Measurements from ENCODE around the gene ZFAND2A.
"Not testable (repeated sequence)": the region's sequence is repeated elsewhere in the genome, so short reads cannot be mapped to it uniquely, and the experiment has no call there.

Gene ZFAND2A

DNA sequence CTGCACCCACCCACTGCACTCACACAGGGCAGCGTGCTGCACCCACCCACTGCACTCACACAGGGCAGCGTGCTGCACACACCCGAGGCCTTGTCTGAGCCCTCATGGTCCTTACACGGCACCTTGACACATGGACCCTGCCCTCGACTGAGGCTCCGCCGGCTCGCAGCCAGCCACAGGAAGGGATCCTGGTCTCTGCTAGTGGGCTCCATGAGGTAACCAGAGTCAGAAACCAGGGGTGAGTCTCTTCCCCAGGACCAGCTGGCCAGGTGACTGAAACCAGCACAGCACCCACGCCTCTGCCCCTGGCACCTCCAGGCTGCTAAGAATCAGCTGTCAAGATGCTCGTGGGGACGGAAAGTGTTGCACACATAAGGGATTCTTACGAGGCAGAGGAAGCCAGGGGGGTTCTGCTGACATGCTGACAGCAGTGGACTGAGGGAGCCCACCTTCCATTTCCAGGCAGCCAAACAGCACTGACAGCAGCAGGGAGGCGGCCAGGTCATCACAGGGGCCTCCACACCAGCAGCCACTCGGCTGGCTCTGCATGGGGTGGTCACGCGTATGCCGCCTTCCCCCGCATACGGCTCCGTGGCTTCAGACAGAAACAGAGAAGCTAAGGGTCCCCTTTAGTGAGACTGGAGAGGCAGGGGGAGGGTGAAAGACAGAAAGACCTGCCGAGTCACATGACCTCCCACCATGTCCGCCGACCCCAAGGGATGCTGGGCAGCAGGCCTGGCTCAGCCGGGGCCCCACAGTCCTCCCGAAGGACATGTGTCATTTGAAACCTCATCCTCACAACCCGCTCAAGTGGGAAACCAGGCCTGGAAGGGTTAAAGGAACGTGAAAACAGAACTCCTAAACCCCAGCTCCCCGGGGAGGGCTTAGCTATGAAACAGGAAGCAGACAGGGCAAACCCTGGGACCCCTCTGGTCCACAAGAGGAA is 37.8 kb downstream of the ZFAND2A start:
- no peak for DNase-seq

DNA sequence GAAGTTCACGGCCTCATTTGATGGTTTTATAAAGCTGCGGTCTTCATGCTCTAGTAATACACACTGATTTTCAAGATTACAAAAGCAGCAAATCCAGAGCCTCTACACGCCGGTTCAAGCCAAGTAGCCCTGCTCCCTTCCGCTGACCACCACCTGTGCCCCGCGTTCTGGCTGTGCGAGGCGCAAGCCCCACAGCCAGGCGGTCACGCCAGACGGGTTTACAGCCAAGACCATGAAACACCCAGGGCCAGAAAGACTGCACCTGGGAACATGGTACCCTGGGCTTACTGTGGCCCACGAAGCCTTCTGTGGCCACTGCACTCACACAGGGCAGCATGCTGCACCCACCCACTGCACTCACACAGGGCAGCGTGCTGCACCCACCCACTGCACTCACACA is 38.5 kb downstream of the ZFAND2A start:
- no peak for DNase-seq

DNA sequence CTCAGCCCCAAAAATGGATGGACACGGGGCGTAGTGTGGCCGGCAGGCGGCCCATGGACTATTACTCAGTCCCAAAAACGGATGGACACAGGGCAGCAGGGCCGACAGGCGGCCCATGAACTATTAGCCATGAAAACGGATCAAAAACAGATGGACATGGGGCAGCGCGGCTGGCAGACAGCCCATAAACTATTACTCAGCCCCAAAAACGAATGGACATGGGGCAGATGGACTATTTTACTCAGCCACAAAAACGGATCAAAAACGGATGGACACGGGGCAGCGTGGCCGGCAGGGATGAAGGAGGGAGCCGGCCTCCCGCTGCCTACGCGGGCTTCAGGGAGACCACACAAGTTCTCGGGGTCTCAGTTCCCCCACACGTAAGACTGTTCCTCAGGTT is 39.2 kb downstream of the ZFAND2A start:
- DNase-seq = no peak

DNA sequence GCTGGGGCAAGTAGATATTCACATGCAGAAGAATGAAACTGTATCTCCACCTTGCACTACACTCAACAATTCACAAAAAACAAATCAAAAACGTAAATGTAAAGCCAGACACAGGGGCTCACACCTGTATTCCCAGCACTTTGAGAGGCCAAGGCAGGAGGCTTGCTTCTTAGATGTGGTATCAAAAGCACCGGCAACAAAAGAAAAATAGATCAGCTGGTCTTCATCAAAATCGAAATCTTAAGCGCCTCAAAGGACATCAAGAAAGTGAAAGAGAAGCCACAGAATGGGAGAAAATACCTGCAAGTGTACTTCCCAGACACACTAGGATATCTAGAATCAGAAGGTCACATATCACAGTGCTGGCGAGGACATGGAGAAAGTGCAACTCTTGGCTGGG is 40.8 kb downstream of the ZFAND2A start:
- no peak for DNase-seq

DNA sequence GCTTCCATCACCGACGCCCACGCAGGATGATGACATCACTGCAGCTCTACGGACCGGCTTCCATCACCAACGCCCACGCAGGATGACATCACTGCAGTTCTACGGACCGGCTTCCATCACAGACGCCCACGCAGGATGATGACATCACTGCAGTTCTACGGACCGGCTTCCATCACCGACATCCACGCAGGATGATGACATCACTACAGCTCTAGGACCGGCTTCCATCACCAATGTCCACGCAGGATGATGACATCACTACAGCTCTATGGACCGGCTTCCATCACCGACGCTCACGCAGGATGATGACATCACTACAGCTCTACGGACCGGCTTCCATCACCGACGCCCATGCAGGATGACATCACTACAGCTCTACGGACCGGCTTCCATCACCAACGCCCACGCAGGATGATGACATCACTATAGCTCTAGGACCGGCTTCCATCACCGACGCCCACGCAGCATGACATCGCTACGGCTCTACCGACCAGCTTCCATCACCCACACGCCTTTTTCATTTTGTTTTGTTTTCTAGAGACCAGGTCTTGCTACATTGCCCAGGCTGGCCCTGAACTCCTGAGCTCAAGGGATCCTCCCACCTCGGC is 42.6 kb downstream of the ZFAND2A start:
- no peak for DNase-seq

GRCh38 chr7:1116383-1117008 is 43.5 kb downstream of the ZFAND2A start:
- DNase-seq = not testable (repeated sequence)

DNA sequence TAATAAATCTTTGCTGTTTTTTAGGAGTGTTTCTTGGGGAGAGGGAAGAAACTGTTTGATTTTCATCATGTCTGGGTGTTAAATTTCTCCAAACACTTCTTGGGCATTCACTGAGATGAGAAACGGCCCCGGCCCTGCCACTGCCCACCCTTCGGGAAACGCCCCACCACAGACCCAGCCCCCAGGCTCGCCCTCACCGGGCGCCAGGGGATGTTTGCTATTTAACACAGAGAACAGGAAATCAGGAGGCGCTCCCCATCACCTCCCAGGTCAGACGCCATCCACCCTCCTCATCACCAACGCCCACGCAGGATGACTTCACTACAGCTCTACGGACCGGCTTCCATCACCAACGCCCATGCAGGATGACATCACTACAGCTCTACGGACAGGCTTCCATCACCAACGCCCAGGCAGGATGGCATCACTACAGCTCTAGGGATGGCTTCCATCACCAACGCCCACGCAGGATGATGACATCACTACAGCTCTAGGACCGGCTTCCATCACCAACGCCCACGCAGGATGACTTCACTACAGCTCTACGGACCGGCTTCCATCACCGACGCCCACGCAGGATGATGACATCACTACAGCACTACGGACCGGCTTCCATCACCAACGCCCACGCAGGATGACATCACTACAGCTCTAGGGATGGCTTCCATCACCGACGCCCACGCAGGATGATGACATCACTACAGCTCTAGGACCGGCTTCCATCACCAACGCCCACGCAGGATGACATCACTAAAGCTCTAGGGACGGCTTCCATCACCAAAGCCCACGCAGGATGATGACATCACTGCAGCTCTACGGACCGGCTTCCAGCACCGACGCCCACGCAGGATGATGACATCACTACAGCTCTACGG is 44.6 kb downstream of the ZFAND2A start:
- not testable (repeated sequence) for DNase-seq

DNA sequence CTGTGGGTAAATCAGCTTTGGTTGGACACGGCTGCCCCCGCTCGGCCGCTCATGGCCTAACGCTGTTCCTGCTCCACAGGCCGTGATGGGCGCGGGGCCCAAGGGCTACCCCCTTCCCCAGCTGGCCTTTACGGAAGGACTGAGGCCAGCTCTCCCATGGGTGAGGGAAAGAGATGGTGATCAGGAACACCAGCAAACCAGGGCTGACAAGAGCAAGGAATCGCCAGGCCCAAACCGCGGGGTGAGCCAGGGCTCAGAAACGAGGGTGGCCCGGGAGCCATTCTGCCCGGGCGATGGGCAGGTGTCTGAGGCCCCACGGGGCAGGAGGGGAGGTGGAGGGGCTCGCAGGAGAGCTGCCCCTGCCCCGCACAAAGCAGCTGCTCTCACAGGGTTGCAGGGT is 45.5 kb downstream of the ZFAND2A start:
- no peak for DNase-seq

- DNase-seq = no peak
These were observed 45.9 kb downstream of the ZFAND2A start for GRCh38 chr7:1114088-1114487.

DNA sequence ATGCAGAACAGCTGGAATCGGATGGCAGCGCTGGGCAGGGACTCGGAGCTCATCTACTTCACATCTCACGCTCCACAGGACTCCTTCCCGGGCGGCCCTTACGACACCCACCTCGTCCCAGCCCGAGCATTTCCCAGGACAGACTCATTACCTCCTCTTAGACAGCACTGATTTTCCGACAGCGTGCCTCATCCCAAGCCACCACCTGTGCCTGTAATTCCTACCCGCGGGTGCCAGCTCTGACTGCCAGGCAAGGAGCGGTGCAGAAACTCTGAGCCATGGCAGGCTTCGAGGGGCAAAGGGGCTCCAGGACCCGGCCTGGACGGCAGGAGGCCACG is 46.5 kb downstream of the ZFAND2A start:
- no peak for DNase-seq

DNA sequence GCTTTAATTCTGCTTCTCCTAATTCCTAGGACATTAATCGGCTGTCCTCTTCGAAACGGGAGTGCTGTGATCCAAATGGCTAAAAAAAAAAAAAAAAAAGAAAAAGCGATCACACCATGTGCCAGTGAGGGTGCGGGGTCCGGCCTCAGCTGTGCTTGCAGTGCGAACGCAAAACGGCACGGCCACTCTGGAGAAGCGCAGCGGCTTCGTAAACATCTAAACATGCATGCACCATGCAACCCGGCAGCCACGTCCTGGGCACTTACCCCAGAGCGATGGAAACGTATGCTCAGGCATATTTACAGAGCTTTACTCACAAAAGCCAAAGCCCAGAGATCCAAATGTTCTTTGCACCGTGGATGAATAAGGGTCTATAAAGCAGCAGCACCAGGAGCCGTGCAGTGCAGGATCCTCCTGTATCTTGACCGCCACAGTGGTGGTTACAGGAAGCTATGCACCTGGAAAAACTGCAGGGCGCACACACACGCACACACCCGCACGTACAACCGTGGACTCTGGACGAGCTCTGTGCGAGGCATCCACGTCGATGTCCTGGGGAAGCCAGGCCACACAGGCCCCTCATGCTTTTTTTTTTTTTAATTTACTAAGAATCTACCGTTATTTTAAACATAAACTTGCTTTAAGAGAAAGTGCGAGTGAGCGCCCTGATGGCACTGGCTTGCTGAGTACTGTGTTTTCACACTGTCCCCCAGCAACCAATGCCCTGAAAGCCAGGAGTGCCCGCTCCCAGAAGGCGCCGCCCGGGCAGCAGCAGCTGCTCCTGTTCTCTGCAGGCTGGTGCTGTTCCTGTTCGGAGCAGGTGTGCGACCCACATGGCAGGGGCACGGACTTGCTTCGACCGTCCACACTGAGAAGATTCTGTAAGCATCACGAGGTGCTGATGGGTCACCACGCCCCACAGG is 47.1 kb downstream of the ZFAND2A start:
- no peak for DNase-seq

DNA sequence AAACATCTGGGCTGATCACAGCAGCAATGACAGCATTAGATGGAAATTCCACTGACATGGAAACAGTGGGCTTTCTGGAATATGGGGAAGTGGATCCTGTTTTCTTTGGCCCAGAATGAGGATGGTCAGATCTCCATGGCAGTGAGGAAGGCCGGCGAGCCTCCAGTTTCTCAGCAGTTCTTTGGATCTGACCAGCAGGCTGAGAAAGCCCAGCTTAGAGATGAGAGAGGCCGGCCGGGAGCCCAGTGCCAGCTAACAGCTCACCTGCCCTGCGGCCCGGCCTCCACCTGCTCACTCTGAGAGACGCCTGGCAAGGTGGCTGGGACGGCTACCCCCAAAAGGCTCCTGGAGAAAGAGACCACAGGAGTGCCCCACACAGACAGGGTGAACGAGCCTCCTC is 47.9 kb downstream of the ZFAND2A start:
- DNase-seq = no peak

DNA sequence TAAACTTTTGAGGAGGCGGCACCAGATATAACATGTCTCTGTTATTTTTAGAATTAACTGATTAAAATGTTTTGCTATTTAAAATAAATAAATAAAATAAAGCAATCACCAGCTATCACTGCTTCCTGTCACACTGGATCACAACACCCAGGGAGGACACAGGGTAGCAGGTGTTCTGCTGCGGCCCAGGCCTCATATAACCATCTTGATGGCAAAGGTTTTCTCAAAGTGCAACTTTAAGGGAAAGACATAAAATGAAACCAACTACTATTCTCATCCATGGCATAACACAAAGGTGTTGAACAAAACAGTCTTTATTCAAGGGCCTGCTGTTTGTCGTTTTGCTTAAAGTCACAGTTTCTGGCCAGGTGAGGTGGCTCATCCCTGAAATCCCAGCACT is 48.8 kb downstream of the ZFAND2A start:
- no peak for DNase-seq

DNA sequence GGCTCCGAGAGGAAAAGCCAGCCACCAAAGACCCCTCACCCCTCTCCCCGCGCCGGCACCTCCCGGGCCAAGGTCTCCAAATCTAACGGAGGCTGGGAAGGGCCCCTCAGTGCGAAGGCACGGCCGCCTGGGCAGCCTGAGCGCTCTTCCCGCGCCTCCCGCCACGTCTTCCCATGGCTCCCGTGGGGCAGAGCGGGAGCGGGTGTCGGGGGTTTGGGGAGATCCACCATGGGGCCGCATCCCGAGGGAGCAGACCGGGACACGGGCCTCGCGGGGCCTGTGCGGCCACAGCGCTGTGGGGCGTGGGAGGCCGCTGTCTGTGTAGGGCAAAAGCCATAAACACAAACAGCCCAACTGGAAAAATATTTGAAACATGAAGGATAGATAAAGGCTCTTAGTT is 49.6 kb downstream of the ZFAND2A start:
- DNase-seq = no peak

GRCh38 chr7:1109581-1110310 is 50.2 kb downstream of the ZFAND2A start:
- no peak for DNase-seq

GRCh38 chr7:1108264-1108920 is 51.6 kb downstream of the ZFAND2A start:
- no peak for DNase-seq

- DNase-seq = no peak
These were observed 53.1 kb downstream of the ZFAND2A start for GRCh38 chr7:1106793-1107421.

- DNase-seq = no peak
These were observed 53.8 kb downstream of the ZFAND2A start for GRCh38 chr7:1106063-1106792.

DNA sequence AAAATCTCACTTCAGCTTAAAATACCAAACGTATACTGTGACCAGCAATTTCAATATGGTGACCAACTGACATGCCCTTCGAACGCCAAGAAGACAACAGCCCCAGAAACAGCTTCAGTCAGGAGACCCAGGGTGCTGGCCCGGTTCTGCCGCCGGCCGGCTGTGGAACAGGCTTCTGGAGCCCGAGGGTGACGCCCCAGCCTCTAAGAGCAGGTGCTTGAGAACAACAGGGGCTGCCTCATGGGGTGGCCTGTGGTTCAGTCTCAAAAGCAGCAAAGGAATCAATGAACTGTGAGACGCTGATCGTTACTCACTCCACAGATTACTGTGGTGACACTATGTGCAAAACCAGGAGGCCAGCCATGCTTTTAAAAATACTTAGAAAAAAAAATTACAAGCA is 54.8 kb downstream of the ZFAND2A start:
- DNase-seq = no peak
